DMS153 treated with DMSO at 0.1 percent for 48 hours (cell line): Measurements from ENCODE around the gene METTL14.

Source experiments
- DNase-seq: peaks from one replicate; lab custom pipeline; 2025; ENCODE audit not compliant: unreplicated experiment; lab: John Stamatoyannopoulos, UW

Gene METTL14

GRCh38 chr4:118732591-118733330, 47.6 kb downstream of the METTL14 start:
- no peak for DNase-seq

GRCh38 chr4:118734491-118735205, 49.5 kb downstream of the METTL14 start:
- no peak for DNase-seq

- no peak for DNase-seq
Observed at GRCh38 chr4:118736900-118737299, 51.7 kb downstream of the METTL14 start.

- DNase-seq: no peak
Observed at GRCh38 chr4:118738090-118738489, 52.9 kb downstream of the METTL14 start.

GRCh38 chr4:118739022-118739713, 54.0 kb downstream of the METTL14 start:
- DNase-seq: no peak

- no peak for DNase-seq
Observed at GRCh38 chr4:118740869-118741268, 55.7 kb downstream of the METTL14 start.

GRCh38 chr4:118741301-118741855, 56.2 kb downstream of the METTL14 start:
- no peak for DNase-seq

- no peak for DNase-seq
Observed at GRCh38 chr4:118742050-118742449, 56.9 kb downstream of the METTL14 start.

- no peak for DNase-seq
Observed at GRCh38 chr4:118743867-118744266, 58.7 kb downstream of the METTL14 start.

GRCh38 chr4:118745357-118745756, 60.2 kb downstream of the METTL14 start:
- DNase-seq: no peak

- no peak for DNase-seq
Observed at GRCh38 chr4:118746251-118746919, 61.2 kb downstream of the METTL14 start.

- DNase-seq: no peak
Observed at GRCh38 chr4:118749347-118749988, 64.3 kb downstream of the METTL14 start.

GRCh38 chr4:118751629-118752323, 66.6 kb downstream of the METTL14 start:
- DNase-seq: no peak

- no peak for DNase-seq
Observed at GRCh38 chr4:118752551-118752950, 67.4 kb downstream of the METTL14 start.

GRCh38 chr4:118753096-118753495, 67.9 kb downstream of the METTL14 start:
- DNase-seq: no peak

GRCh38 chr4:118753685-118754084, 68.5 kb downstream of the METTL14 start:
- DNase-seq: no peak

- DNase-seq: no peak
Observed at GRCh38 chr4:118754890-118755289, 69.7 kb downstream of the METTL14 start.

- no peak for DNase-seq
Observed at GRCh38 chr4:118755438-118756226, 70.4 kb downstream of the METTL14 start.

GRCh38 chr4:118756429-118756828, 71.2 kb downstream of the METTL14 start:
- no peak for DNase-seq
